IgD-negative memory B cell (primary cell): ENCODE measurements around the gene CSF2. TPM values are rescaled to one million over a fixed set of nuclear protein-coding genes. Genes with fewer than 3 reads are reported as not detected.
"Not testable (repeated sequence)": the region's sequence is repeated elsewhere in the genome, so short reads cannot be mapped to it uniquely, and the experiment has no call there.

Experiments used
- H3K27ac Mint-ChIP-seq, 3 donors: one replicate each; pipeline ENCODE4 v1.8.0; 2020 to 2022; ENCODE audit warnings: mild to moderate bottlenecking in 3 of 3, mixed read lengths in 3 of 3, moderate library complexity in 1 of 3
- H3K27me3 Mint-ChIP-seq: one replicate; pipeline ENCODE4 v1.8.0; 2021; ENCODE audit warnings: mixed read lengths
- H3K36me3 Mint-ChIP-seq: one replicate; pipeline ENCODE4 v1.8.0; 2020; ENCODE audit warnings: mild to moderate bottlenecking, mixed read lengths
- H3K4me1 Mint-ChIP-seq, 3 donors: one replicate each; pipeline ENCODE4 v1.8.0; 2020 to 2022; ENCODE audit warnings: mixed read lengths in 3 of 3, mild to moderate bottlenecking in 1 of 3
- H3K4me3 Mint-ChIP-seq, 4 donors: one replicate each; pipeline ENCODE4 v1.8.0; 2020 to 2022; ENCODE audit warnings: mild to moderate bottlenecking in 4 of 4, mixed read lengths in 4 of 4, moderate library complexity in 3 of 4
- H3K9me3 Mint-ChIP-seq, 3 donors: one replicate each; pipeline ENCODE4 v1.8.0; 2020 to 2021; ENCODE audit warnings: mixed read lengths in 3 of 3, mild to moderate bottlenecking in 1 of 3
- polyA plus RNA-seq: library from polyadenylated mRNA; unstranded; fragments of 300-500 nt; fragmentation: Illumina TruSeq; gene quantifications from one replicate; pipeline ENCODE4 v1.2.3, GENCODE V29; 2021

Gene CSF2
- polyA plus RNA-seq, 1 donor from 2014 or later = not detected

DNA sequence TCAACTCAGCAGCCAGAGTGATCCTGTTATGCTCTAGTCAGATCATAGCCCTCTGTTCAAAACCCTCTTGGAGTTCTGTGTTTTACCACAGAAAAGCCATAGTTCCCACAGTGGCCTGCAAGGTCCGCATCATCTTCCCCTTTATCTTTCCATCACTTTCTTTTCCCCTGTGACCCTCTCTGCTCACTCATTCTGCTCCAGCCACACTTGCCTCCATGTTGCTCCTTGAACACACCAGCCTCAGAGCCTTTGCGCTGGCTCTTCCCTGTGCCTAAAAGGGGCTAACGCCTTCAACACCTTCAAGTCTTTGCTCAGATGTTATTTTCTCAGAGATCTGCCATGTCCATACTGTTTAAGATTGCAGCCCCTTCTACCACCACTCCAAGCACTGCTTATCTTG, 26.3 kb downstream of the CSF2 start:
- Mint-ChIP-seq H3K27ac (peak overlapping the region in 1 of 3 donors; percentile 2), H3K4me3 (peak overlapping the region in 2 of 4 donors; percentile 6 to 83), H3K9me3 (no peaks in the 10 kb centered on the region), H3K27me3 (no peaks in the 10 kb centered on the region), H3K36me3 (no peaks in the 10 kb centered on the region), H3K4me1 (peaks cover 48 to 67% (median 55%) of the 10 kb centered on the region in 3 donors)

DNA sequence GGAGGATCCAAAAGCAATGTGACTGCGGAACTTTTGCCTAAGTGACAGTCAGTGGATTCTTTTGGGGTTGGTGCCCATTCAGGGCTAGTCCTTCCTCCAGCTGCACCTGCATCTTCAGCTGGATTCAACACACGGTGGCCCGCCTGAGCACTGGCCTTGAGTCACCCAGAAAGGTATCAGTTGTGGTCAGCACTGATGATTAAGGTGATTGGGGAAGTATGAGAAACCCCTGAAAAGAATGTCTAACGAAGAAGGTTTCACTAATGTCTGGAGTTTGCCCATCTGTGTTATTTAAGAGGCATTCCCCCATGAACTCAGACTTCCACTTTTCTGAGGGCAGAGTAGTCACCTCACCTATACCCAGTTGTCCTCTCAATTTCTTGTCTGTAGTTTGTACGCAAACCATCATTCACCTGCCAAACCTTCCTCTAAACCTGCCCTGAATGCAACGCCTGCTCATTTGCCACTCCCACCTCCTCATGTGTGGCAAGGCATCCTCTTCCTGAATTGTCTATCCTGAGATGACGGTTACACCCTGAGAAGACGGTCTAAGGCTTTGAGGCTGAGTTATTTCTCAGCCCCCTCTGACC, 27.2 kb downstream of the CSF2 start:
- Mint-ChIP-seq H3K4me1 (peaks cover 49 to 60% (median 50%) of the 10 kb centered on the region in 3 donors), H3K9me3 (no peaks in the 10 kb centered on the region), H3K36me3 (no peaks in the 10 kb centered on the region), H3K27ac (peak overlapping the region in 2 of 3 donors; percentile 3 to 46), H3K27me3 (no peaks in the 10 kb centered on the region), H3K4me3 (peak overlapping the region in 3 of 4 donors; percentile 59 to 86 (median 83))

DNA sequence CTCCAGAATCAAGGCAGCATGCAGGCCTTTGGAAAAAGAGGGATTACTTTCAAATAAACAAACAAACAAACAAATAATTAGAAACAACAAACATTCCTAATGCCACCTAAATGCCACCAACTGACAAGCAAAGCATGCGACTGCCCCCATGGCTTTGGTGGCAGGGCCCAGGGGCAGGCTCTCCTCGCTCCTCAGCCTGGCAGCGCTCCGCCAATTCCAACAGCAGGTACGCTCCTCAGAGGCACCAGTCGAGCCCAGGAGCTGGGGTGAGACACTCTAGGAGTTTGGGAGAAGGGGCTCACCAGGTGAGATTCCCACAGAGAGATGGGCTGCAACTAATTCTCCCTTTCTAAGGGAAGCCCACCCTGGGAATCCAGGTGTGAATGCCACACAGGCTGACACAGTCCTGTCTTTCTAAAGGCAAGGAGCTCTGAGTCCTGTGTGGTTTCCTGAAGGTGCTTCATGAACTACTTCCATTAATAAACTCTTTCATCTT, 27.8 kb downstream of the CSF2 start:
- H3K4me1 Mint-ChIP-seq = peaks cover 46 to 60% (median 50%) of the 10 kb centered on the region in 3 donors
- no peaks in the 10 kb centered on the region for H3K9me3 Mint-ChIP-seq
- no peaks in the 10 kb centered on the region for H3K27me3 Mint-ChIP-seq
- no peaks in the 10 kb centered on the region for H3K36me3 Mint-ChIP-seq
- peak overlapping the region in 3 of 4 donors; percentile 59 to 86 (median 83) for H3K4me3 Mint-ChIP-seq
- peak overlapping the region in 2 of 3 donors; percentile 3 to 7 for H3K27ac Mint-ChIP-seq

DNA sequence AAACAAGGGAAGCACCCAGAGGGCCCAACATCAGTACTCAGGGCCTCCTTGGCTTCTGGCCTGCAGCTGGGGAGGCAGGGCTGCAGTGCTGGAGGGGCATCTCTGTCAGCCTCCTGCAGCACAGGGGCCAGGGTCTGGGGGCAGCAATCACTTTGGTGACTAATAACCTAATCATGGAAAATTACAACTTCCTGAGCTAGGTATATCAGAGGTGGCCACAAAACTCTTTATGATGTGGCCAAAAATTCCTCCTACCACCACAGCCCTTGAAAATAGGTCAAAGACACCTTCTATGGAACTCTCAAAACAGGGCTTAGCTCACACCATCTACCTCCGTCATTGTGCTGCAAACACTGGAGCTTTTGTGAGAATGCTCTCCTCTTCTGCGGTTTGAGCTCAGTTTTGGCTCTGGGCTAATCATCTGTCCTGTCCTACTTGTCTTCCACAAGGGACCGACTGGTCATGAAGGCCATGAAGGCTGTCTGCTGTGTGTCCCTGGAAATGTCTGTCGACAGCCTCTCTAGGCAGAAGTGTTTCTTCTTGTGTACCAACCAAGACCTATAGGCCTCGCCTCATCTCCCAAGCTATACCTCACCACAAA, 28.6 kb downstream of the CSF2 start:
- Mint-ChIP-seq H3K27ac (peak overlapping the region in 2 of 3 donors; percentile 5 to 7), H3K9me3 (no peaks in the 10 kb centered on the region), H3K36me3 (no peaks in the 10 kb centered on the region), H3K4me1 (peaks cover 46 to 64% (median 50%) of the 10 kb centered on the region in 3 donors), H3K27me3 (no peaks in the 10 kb centered on the region), H3K4me3 (peak overlapping the region in 3 of 4 donors; percentile 7 to 65 (median 30))

DNA sequence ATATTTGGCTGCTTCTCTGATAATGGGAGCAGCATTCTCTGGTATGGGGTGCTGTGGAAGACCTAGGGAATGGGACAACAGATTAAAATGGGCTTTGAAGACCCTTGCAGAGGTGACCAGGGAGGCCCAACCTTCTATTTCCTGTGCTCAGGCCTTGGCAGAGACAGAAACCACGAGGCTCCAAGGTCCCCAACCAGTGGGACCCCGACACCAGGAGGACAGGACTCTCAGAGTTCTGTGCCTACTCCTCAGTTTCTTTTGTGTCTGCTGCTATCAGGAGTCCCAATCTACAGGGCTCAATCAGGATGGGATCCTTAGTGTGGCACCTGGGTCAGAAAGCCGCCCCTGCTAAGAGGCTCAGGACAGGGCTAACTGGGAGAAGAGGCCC, 29.3 kb downstream of the CSF2 start:
- peak overlapping the region in 2 of 4 donors; percentile 31 to 83 for H3K4me3 Mint-ChIP-seq
- peaks cover 50 to 64% (median 50%) of the 10 kb centered on the region in 3 donors for H3K4me1 Mint-ChIP-seq
- H3K9me3 Mint-ChIP-seq = peaks cover 0 to 1% (median 0%) of the 10 kb centered on the region in 3 donors
- H3K27me3 Mint-ChIP-seq = no peaks in the 10 kb centered on the region
- H3K27ac Mint-ChIP-seq = peak overlapping the region in 2 of 3 donors; percentile 76 to 86
- H3K36me3 Mint-ChIP-seq = no peaks in the 10 kb centered on the region

DNA sequence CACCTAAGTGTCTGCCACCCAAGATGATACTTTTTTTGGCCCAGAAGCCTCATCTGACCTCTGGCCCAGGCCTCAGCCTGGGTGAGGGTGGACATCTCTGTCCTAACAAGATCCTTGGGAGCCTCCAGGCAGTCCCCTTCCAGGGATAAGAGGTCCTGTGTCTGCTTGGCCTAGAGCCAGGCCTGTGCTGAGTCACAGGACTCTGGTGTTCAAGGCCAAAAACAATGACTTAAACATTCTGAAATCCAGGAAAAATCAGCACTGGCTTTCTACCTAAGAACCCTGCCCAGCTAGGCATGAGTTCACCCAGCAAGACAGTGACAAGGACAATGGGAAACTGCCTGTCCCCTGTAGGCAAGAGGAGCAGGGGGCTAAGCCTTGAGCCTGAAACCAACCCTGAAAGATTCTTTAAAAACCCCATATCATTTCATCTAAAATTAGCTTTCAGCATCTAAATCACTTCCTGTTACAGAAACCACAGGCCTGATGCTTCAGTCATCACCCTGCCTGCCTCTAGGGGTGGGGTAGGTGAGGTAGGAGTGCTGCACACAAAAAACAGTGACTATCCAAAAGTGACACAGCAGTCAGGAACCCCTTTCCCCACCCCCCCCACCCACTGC, 29.9 kb downstream of the CSF2 start:
- Mint-ChIP-seq H3K4me3 (peak overlapping the region in 3 of 4 donors; percentile 1 to 83 (median 47)), H3K27ac (peak overlapping the region; percentile 2 to 90 (median 76)), H3K4me1 (peaks cover 50 to 64% (median 50%) of the 10 kb centered on the region in 3 donors), H3K9me3 (peaks cover 0 to 1% (median 0%) of the 10 kb centered on the region in 3 donors), H3K36me3 (no peaks in the 10 kb centered on the region), H3K27me3 (no peaks in the 10 kb centered on the region)

DNA sequence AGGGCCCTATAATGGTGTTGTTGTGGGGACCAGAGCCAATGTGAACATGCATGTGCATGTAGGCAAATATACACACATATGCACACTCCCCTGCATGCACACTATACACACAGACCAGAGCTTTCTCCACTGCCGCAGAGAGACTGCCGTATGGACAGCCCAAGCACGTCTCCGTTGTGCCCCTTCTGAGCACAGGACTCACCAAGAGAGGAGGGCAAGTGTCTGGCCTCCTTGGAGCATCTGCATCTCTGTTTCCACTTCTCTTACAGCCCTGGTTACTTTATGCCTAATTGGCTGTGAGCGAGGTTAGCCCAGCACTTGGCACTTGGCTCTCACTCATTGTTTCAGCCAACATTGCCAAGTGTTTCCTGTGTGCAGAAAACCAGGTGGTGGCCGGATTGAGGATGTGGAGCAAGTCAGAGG, 30.4 kb downstream of the CSF2 start:
- H3K27ac Mint-ChIP-seq = peak overlapping the region; percentile 2 to 90 (median 68)
- H3K36me3 Mint-ChIP-seq = no peaks in the 10 kb centered on the region
- peaks cover 46 to 61% (median 47%) of the 10 kb centered on the region in 3 donors for H3K4me1 Mint-ChIP-seq
- H3K9me3 Mint-ChIP-seq = peaks cover 0 to 3% (median 0%) of the 10 kb centered on the region in 3 donors
- H3K4me3 Mint-ChIP-seq = peak overlapping the region; percentile 1 to 83 (median 63)
- H3K27me3 Mint-ChIP-seq = no peaks in the 10 kb centered on the region

DNA sequence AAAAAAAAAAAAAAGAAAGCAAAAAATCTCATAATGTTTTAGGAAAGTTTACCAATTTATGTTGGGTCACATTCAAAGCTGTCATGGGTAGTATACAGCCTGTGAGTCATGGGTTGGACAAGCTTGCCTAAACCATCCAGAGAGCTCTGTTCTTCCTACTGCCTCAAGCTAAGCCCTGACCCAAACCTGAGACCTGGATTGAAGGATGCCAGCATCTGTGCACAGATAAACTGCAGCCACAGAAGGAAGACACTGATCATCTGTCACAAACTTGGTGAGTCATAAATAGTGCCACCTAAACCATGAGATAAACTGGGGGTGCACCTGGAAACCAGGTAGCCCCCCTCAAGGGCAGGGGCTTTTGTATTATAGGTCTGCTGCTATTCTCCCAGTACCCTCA, 31.0 kb downstream of the CSF2 start:
- Mint-ChIP-seq H3K27ac (peak overlapping the region in 1 of 3 donors; percentile 68), H3K27me3 (no peaks in the 10 kb centered on the region), H3K4me1 (peaks cover 40 to 55% (median 42%) of the 10 kb centered on the region in 3 donors), H3K36me3 (no peaks in the 10 kb centered on the region), H3K4me3 (peak overlapping the region in 2 of 4 donors; percentile 21 to 47), H3K9me3 (peaks cover 0 to 3% (median 0%) of the 10 kb centered on the region in 3 donors)

DNA sequence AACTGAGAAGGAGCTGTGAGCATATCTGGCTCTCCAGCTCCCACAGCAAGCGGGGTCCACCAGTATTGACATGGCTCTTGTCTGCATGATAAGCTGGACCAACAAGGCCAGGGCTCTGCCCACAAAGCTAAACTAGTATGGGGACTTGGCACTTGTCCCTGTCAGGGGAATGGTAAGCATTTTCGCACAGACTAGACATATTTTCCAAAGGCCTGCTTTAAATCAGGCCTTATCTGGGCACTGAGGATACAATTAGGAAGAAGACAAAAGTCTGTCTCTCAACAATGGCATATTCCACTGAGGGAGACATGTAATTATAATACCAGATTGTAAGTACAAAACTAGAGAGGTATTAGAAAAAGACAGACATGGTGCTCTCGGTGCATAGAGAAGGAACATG, 32.1 kb downstream of the CSF2 start:
- no peaks in the 10 kb centered on the region for H3K27me3 Mint-ChIP-seq
- H3K4me1 Mint-ChIP-seq = peaks cover 33 to 48% (median 36%) of the 10 kb centered on the region in 3 donors
- no peak overlapping the region for H3K4me3 Mint-ChIP-seq
- no peak overlapping the region for H3K27ac Mint-ChIP-seq
- H3K36me3 Mint-ChIP-seq = peaks cover 3% of the 10 kb centered on the region
- peaks cover 0 to 3% (median 0%) of the 10 kb centered on the region in 3 donors for H3K9me3 Mint-ChIP-seq

DNA sequence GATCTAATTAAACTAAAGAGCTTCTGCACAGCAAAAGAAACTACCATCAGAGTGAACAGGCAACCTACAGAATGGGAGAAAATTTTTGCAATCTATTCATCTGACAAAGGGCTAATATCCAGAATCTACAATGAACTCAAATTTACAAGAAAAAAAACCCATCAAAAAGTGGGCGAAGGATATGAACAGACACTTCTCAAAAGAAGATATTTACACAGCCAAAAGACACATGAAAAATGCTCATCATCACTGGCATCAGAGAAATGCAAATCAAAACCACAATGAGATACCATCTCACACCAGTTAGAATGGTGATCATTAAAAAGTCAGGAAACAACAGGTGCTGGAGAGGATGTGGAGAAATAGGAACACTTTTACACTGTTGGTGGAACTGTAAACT, 34.9 kb downstream of the CSF2 start:
- peaks cover 20 to 25% (median 21%) of the 10 kb centered on the region in 3 donors for H3K4me1 Mint-ChIP-seq
- H3K4me3 Mint-ChIP-seq = peak overlapping the region in 1 of 4 donors; percentile 67
- H3K27ac Mint-ChIP-seq = not testable (repeated sequence)

DNA sequence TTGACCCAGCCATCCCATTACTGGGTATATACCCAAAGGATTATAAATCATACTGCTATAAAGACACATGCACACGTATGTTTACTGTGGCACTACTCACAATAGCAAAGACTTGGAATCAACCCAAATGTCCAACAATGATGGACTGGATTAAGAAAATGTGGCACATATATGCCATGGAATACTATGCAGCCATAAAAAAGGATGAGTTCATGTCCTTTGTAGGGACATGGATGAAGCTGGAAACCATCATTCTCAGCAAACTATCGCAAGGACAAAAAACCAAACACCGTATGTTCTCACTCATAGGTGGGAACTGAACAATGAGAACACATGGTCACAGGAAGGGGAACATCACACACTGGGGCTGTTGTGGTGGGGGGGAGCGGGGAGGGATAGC, 35.4 kb downstream of the CSF2 start:
- H3K27ac Mint-ChIP-seq, H3K4me3 Mint-ChIP-seq, H3K27me3 Mint-ChIP-seq, H3K36me3 Mint-ChIP-seq: not testable (repeated sequence)
- Mint-ChIP-seq H3K9me3 (peaks cover 0 to 10% (median 3%) of the 10 kb centered on the region in 3 donors), H3K4me1 (peaks cover 15 to 20% (median 18%) of the 10 kb centered on the region in 3 donors)

More for the DNA sequence above, 34.9 kb downstream of the CSF2 start:
- H3K36me3 Mint-ChIP-seq, H3K27me3 Mint-ChIP-seq: not testable (repeated sequence)
- H3K9me3 Mint-ChIP-seq = peaks cover 0 to 10% (median 3%) of the 10 kb centered on the region in 3 donors

DNA sequence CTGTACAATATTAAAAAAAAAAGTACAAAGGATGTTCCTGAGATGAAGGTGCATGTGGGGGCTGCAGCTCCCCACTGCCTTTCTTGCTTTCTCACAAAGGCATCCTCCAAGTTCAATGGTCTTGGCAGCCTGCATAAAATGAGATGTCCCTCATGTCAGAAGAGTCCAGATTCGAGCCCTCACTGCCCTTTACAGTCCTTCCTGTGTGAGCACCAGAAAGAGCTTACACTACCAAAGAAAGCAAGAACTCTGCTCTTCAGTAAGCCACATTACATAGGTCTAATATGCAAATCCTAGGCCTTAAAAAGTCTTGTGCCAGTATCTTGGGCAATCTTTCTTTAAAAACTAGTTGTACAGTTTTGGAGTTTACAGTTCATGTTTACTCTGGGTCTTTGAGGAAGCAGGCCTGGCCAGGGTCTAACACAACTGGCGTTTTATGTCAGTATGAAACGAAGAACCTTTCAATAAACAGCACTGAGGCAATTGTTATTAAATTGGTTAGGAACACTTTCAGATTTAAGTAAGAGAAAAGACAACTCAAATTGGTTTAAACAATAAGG, 36.0 kb downstream of the CSF2 start:
- H3K4me1 Mint-ChIP-seq = peaks cover 9 to 17% (median 13%) of the 10 kb centered on the region in 3 donors
- H3K4me3 Mint-ChIP-seq = no peak overlapping the region
- H3K27me3 Mint-ChIP-seq = no peaks in the 10 kb centered on the region
- peaks cover 3% of the 10 kb centered on the region for H3K36me3 Mint-ChIP-seq
- peak overlapping the region in 1 of 3 donors; percentile 17 for H3K27ac Mint-ChIP-seq
- H3K9me3 Mint-ChIP-seq = peaks cover 0 to 10% (median 3%) of the 10 kb centered on the region in 3 donors

DNA sequence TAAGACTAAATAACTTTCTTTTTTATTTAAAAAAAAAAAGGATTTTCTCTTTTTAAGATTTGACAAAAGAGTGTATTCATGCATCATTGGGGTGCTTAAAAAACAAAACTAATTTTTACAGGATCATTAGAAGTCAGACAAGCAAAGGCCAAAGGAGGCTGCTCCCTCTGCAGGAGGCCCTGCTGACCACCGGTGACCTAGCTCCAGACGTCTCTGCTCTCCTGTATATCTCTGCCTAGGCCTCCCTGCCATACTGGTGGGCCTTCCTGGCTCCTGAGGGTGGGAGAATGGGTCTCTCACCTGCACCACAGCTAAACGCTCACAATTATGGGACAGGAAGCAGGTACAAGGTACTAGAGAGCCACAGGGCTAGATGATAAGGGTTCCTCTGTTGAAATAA, 36.6 kb downstream of the CSF2 start:
- Mint-ChIP-seq H3K4me3 (no peak overlapping the region), H3K27me3 (no peaks in the 10 kb centered on the region), H3K4me1 (peaks cover 4 to 16% (median 10%) of the 10 kb centered on the region in 3 donors), H3K36me3 (peaks cover 3% of the 10 kb centered on the region), H3K27ac (peak overlapping the region in 1 of 3 donors; percentile 17), H3K9me3 (peaks cover 0 to 10% (median 3%) of the 10 kb centered on the region in 3 donors)

DNA sequence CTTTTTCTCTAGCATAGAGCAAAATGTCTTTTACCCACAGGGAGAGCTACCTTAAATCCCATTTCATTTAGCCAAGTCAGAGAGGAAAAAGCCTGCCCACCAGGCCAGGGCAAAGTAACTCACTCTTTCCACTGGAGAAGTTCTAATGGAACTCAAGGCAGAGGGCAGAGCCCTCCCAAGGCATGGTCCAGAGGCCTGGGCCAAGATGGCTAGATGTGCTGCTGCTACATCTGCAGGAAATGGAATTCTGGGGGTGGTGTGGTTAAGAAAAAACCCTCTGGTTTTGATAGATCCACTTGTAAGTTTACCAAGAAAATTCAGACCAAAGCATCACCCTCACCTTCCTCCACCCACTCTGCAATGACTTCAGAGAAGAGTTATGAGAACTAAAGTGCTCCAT, 37.3 kb downstream of the CSF2 start:
- Mint-ChIP-seq H3K27me3 (no peaks in the 10 kb centered on the region), H3K36me3 (peaks cover 3% of the 10 kb centered on the region), H3K27ac (no peak overlapping the region), H3K4me3 (no peak overlapping the region), H3K9me3 (peaks cover 0 to 10% (median 3%) of the 10 kb centered on the region in 3 donors), H3K4me1 (peaks cover 4 to 19% (median 10%) of the 10 kb centered on the region in 3 donors)
